Measurements from ENCODE around the gene MSANTD1. TPM values are rescaled to one million over a fixed set of nuclear protein-coding genes. Genes with fewer than 3 reads are reported as not detected.

MSANTD1 gene
- total RNA-seq, 2 donors from 2014 or later: 1.00 to 2.5 TPM

DNA sequence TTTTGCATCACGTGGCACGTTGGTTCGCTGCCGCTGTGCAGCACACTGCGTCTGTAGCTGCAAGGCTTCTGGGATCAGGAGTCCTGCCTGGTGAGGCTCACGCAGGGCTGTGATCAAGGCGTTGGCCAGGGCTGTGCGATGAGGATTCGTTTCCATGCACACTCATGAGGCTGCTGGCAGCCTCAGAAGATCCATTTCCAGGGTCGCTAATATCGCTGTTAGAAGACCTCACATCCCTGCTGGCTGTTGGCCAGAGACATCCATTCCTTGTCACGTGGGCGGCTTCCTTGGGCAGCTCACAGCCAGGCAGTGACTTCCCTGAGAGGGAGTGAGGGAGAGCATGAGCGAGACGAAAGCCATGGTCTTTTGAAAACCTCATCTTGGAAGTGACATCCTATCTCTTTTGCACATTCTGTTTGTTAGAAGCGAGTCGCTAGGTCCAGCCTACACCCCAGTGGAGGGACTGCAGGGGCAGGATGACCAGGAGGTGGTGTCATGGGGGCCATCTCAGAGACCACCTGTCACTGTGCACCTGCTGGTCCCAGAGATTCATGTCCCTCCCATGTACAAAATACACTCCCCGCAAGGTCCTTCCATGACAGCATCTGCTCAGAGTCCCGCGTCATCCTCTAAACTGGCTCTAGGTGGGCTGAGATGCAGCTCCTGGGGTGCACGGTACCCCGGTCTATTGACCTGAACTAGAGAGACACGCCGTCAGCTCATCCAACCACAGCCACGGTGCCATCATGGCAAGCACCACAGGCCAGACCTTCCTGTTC is 56.1 kb downstream of the MSANTD1 start:
- WGBS, 2 experiments (ENCODE audit: insufficient coverage in 1 of 2, insufficient read length in 1 of 2): 93 to 95% methylated on average over 21 to 25 of the region's 25 CpGs
- DNase-seq: peak; percentile 34
- no peak overlapping the region for H3K9ac ChIP-seq (ENCODE audit: extremely low read depth, low read length, poor library complexity, severe bottlenecking)
- Mint-ChIP-seq H3K4me3 (no peak overlapping the region), H3K36me3 (ENCODE audit: low read depth) (no peaks in the 10 kb centered on the region), H3K27me3 (ENCODE audit: insufficient read depth) (no peaks in the 10 kb centered on the region), H3K4me1 (peaks cover 25% of the 10 kb centered on the region), H3K9me3 (no peaks in the 10 kb centered on the region), H3K27ac (no peak overlapping the region)
- no peaks in the 10 kb centered on the region for H3K9me3 ChIP-seq (ENCODE audit: control insufficient read depth, low read length)
- peak overlapping the region; percentile 91 for H3K27ac ChIP-seq (ENCODE audit: low read depth, low read length)
- TF ChIP-seq, protein P1, sequence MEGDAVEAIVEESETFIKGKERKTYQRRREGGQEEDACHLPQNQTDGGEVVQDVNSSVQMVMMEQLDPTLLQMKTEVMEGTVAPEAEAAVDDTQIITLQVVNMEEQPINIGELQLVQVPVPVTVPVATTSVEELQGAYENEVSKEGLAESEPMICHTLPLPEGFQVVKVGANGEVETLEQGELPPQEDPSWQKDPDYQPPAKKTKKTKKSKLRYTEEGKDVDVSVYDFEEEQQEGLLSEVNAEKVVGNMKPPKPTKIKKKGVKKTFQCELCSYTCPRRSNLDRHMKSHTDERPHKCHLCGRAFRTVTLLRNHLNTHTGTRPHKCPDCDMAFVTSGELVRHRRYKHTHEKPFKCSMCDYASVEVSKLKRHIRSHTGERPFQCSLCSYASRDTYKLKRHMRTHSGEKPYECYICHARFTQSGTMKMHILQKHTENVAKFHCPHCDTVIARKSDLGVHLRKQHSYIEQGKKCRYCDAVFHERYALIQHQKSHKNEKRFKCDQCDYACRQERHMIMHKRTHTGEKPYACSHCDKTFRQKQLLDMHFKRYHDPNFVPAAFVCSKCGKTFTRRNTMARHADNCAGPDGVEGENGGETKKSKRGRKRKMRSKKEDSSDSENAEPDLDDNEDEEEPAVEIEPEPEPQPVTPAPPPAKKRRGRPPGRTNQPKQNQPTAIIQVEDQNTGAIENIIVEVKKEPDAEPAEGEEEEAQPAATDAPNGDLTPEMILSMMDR (conservative IDR thresholded peaks at IDR 0.05): no peak
- no peak overlapping the region for H3K4me3 ChIP-seq (ENCODE audit: low read length)
- H3K27me3 ChIP-seq (ENCODE audit: control insufficient read depth, insufficient read depth, low read length, poor library complexity, severe bottlenecking): no peaks in the 10 kb centered on the region
- H3K4me1 ChIP-seq (ENCODE audit: control insufficient read depth, insufficient read depth, low read length): peaks cover 9% of the 10 kb centered on the region
- no peaks in the 10 kb centered on the region for H3K36me3 ChIP-seq (ENCODE audit: control insufficient read depth, insufficient read depth, low read length)

DNA sequence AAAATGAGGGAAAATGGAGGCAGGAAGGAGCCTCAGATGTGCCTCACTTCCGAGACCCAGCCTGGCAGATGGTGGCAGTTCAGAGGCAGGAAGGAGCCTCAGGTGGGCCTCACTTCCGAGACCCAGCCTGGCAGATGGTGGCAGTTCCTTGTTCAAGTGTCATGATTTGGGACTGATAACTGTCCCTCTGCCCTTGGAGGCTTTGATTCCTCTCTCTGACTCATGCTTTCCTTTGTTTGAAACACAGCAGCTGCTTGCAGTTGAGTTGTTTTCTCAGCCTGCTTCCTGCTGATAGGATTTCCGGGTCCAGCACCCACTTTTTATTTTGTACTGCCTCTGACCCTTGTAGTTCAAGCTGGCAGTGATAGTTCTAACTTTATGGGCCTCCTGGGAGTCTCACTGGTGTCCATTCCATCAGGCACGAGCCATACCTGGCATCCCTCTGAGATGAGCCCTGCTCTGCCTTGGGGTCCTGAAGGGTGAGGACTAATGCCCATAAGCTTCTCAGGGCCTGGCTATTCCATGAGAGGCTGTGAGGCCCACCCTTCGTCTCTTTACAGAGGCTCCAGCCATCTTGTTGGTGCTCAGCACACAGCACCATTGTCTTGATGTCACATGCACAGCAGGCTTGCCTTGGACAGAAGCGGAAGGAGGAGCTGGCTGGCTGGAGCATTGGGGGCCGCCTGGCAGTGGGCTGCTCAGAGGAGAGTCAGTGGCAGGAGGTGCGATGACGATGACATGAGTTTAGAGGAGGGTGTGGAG is 56.8 kb downstream of the MSANTD1 start:
- Mint-ChIP-seq H3K27me3 (ENCODE audit: insufficient read depth) (no peaks in the 10 kb centered on the region), H3K27ac (peak overlapping the region; percentile 22), H3K4me3 (no peak overlapping the region), H3K9me3 (no peaks in the 10 kb centered on the region), H3K36me3 (ENCODE audit: low read depth) (no peaks in the 10 kb centered on the region), H3K4me1 (peaks cover 23% of the 10 kb centered on the region)
- Histone ChIP-seq H3K9me3 (ENCODE audit: control insufficient read depth, low read length) (no peaks in the 10 kb centered on the region), H3K27me3 (ENCODE audit: control insufficient read depth, insufficient read depth, low read length, poor library complexity, severe bottlenecking) (no peaks in the 10 kb centered on the region), H3K27ac (ENCODE audit: low read depth, low read length) (peak overlapping the region; percentile 91), H3K36me3 (ENCODE audit: control insufficient read depth, insufficient read depth, low read length) (no peaks in the 10 kb centered on the region), H3K4me1 (ENCODE audit: control insufficient read depth, insufficient read depth, low read length) (peaks cover 4% of the 10 kb centered on the region), H3K9ac (ENCODE audit: extremely low read depth, low read length, poor library complexity, severe bottlenecking) (no peak overlapping the region), H3K4me3 (ENCODE audit: low read length) (no peak overlapping the region)
- WGBS, 2 experiments (ENCODE audit: insufficient coverage in 1 of 2, insufficient read length in 1 of 2): 66 to 82% methylated on average over 9 of the region's 9 CpGs
- peak; percentile 43 for DNase-seq
- TF ChIP-seq, protein P1 (conservative IDR thresholded peaks at IDR 0.05): no peak

Other genes with a start within 250 kb of the MSANTD1 start
- gene HTT-AS, start 174.6 kb upstream of the MSANTD1 start, total RNA-seq: not detected
- 100 to 1,000 TPM; 104 to 109 TPM for gene HTT, start 174.5 kb upstream of the MSANTD1 start, total RNA-seq
- 10 to 100 TPM; 45.2 to 48.6 TPM for gene RGS12, start 43.9 kb downstream of the MSANTD1 start, total RNA-seq
- under 1 TPM in 1 of 2 donors, not detected in 1; 0.46 TPM for gene HGFAC, start 192.8 kb downstream of the MSANTD1 start, total RNA-seq
- gene DOK7, start 214.1 kb downstream of the MSANTD1 start, total RNA-seq: 1 to 10 TPM in 1 of 2 donors, under 1 TPM in 1; 0.38 to 1.3 TPM

Data from endodermal cell (in vitro differentiated cells).